GM12874 (cell line): ENCODE measurements around the gene DOCK3.
A peak's percentile ranks its signal among the peaks of the same experiment; 100 is the strongest.

ENCODE experiments used
- TF ChIP-seq, protein P1 (sequence below): IDR thresholded peaks from 2 replicates; pipeline ENCODE4 v1.5.1; 2011; ENCODE audit warnings: low read depth, mild to moderate bottlenecking, control low read depth, low read length, moderate library complexity; ENCODE audit not compliant: insufficient read depth

Gene DOCK3

DNA sequence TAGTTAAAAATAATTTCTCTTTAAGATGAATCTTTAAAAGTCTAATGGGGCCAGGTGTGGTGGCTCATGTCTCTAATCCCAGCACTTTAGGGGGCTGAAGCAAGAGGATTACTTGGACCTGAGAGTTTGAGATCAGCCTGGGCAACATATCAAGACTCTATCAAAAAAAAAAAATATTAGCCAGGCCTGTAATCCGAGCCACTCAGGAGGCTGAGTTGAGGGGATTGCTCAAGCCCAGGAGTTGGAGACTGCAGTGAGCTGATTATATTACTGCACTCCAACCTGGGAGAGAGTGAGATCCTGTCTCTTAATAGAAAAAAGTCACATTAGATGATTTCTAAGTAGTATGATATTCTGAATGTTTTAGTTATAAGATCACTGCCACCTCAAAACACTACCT, 388.3 kb downstream of the DOCK3 start:
- TF ChIP-seq, protein P1, sequence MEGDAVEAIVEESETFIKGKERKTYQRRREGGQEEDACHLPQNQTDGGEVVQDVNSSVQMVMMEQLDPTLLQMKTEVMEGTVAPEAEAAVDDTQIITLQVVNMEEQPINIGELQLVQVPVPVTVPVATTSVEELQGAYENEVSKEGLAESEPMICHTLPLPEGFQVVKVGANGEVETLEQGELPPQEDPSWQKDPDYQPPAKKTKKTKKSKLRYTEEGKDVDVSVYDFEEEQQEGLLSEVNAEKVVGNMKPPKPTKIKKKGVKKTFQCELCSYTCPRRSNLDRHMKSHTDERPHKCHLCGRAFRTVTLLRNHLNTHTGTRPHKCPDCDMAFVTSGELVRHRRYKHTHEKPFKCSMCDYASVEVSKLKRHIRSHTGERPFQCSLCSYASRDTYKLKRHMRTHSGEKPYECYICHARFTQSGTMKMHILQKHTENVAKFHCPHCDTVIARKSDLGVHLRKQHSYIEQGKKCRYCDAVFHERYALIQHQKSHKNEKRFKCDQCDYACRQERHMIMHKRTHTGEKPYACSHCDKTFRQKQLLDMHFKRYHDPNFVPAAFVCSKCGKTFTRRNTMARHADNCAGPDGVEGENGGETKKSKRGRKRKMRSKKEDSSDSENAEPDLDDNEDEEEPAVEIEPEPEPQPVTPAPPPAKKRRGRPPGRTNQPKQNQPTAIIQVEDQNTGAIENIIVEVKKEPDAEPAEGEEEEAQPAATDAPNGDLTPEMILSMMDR: no peak

DNA sequence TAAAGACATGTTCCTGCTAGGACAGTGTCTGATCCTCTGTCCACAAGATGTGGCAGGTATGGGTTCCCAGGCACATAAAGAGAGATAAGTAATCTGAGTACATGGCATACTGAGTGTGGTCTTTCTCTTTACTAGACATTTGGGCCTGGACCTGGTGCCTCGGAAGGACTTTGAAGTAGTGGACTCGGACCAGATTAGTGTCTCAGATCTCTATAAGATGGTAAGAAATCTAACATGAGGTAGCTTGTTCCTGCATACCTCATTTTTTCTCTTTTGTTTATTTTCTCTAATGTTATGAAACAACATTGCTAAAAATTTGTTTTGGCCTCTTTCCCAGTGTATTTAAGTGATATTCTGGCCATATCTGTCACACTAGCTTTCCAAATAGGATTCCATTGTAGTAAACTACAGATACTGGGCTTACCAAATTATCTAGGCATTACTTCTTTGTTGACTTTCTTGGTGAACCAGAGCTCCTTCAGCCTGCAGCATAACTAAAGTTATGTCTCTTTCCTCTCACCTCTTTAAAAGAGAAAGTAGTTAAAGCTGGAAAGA, 400.6 kb downstream of the DOCK3 start:
- TF ChIP-seq, protein P1: no peak

DNA sequence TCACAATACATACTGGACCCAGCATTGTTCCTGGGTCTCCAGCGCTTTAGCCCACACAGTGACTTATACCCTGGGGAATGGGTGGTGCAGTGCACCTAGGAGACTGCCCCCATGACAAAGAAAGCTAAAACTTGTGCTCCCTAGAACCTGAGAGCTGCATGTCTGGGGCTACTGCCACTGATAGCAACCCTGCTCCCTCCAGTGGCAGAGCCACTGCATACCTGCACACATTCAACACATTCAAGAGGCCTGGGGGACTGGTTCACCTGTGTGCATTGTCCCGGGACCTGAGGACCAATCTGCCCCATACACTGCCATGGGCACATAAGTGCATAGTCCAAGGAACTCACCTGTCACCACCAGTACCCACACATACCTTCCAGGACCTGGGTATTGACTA, 407.6 kb downstream of the DOCK3 start:
- TF ChIP-seq, protein P1: no peak

DNA sequence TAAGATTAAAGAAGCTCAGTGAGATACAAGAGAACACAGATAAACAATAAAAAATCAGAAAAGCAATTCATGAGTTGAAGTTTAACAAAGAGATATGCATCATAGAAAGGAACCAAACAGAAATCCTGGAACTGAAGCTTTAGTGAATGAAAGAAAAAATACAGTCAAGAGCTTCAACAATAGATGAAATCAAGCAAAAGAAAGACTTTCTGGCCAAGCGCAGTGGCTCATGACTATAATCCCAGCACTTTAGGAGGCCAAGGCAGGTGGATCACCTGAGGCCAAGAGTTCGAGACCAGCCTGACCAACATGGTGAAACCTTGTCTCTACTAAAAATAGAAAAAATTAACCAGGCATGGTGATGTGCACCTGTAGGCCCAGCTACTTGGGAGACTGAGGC, 408.8 kb downstream of the DOCK3 start:
- TF ChIP-seq, protein P1: no peak

DNA sequence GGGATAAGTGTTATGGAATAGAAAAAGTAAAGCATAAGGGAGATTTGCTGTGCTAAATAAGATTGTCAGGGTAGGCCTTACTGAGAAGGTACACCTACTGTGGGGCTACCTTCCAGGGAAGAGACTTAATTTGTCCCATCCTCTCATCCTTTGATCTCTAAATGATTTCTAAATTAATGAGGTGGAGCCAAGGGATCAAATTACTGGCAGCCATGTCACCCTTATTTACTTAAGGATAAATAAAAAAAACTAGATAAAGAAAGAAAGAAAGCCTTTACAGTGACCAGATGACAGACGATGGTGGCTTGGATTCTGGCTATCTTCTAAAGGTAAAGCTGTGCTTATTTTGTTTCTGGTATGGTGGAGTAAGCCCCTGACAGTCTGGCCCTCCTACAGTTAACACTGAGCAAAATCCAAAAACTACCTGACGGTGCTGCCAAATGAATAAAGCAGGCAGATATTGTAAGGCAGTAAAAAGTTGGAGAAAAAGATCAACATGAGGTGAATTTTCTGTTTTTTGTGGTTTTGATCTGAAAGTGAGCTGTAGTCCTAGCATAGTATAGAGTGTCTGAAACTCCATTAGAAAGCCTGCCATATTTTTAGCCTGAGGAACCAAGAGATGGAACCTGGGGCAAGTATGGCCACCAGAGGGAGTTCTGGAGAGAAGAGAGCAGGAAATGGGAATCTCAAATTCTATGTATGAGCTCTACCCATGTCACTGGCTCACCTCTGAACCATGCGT, 425.2 kb downstream of the DOCK3 start:
- TF ChIP-seq, protein P1: peak; percentile 38; the same call in 1 of the 2 replicates

DNA sequence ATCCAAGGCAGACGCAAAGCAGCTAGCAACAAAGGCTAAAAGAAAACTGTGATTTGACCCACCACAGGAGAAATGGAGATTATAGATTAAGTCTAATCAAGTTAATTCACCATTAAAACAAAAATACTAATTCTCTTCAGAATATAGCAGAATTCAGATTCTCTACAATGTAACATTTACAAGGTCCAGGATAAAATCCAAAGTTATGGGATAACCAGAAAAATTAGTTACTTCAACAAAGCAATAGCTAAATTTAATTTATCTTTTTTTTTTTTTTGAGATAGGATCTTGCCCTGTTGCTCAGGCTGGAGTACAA, 425.8 kb downstream of the DOCK3 start:
- TF ChIP-seq, protein P1: no peak

DNA sequence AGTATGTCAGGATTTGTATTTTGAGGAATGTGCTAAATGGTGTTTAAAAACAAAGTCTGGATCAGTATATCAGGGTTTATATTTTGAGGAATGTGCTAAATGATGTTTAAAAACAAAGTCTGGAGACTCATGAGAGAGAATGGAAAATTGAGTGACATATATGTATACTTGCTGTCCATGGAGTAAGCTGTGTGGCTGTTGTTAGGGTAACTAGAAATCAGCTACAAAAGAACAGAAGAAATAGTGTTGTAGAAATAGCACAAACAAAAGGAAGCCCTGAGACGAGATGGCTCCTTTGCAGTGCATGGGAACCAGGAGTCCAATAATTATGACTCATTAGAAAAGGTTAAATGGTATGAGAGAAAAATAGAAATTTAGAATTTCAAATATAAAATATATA, 427.7 kb downstream of the DOCK3 start:
- TF ChIP-seq, protein P1: no peak
